Tibial nerve (tissue), 4 donors: ENCODE data around the gene AP1G2.

Source experiments
- CTCF ChIP-seq, 5 experiments: fragments of 200-600 bp in 3 of 5; fragments of 450-650 bp in 2 of 5; sonication (generic) in 3 of 5; IDR thresholded peaks; one replicate each; pipeline ENCODE4 v1.5.1; 2016 to 2019; ENCODE audit warnings: antibody characterized with exemption in 5 of 5, mild to moderate bottlenecking in 3 of 5, moderate library complexity in 2 of 5
- EP300 ChIP-seq, 2 donors: sonication (generic); formaldehyde crosslinking; IDR thresholded peaks; one replicate each; pipeline ENCODE4 v1.6.1; 2017; ENCODE audit warnings: antibody characterized with exemption in 2 of 2, mild to moderate bottlenecking in 1 of 2

- TF ChIP-seq CTCF (IDR thresholded peaks at IDR 0.05) (no peak), EP300 (IDR thresholded peaks at IDR 0.05) (no peak)
Measured at GRCh38 chr14:23561259-23561658, 6.3 kb downstream of the AP1G2 start.
